Stimulated activated CD4-positive, alpha-beta T cell treated with anti-CD3 and anti-CD28 coated beads, Interleukin-1b, Interleukin-23, amount 100 ng/mL, for 1 hour (primary cell): ENCODE measurements around the gene SH3TC2.

ENCODE experiments used
- DNase-seq, 2 donors: peaks; one replicate each; pipeline ENCODE4 v3.0.0-alpha.2; 2020; ENCODE audit warnings: low read depth in 2 of 2

SH3TC2 gene

DNA sequence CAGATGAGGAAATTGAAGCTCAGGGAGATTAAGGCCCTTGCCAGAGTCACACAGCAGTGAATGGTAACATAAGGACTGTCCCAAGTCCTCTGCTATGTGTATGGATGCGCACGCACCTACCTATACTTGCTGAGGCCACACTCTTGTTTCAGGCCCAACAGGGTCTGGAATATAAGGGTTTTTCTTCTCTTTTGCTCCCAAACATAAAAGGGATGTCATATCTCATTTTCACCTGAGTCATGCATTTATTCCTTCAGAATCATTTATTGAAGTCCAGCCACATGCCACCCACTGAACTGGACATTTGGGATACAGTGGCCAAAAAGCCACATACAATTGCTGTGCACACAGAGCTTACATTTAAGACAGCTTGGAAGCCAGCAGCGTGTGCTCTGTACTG, 92.0 kb downstream of the SH3TC2 start:
- no peak for DNase-seq

DNA sequence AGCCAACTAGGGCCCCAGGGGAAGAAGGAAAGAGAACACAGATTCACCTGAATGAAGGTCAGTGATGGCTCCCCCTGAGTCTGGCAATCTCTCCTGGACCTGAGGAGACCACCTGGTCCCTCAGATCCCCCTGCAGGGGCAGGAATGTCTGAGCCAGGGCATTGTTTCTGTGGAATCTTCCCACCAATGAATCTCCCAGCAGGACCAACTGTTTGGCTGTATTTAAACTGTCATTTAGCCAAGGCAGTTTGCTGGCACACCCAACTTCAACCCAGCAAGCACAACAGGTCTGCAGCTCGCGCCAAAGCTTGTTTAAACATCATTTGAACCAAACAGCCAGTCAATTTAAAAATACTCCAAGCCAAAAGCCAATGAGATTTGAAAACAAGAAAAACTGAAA, 92.6 kb downstream of the SH3TC2 start:
- no peak for DNase-seq

DNA sequence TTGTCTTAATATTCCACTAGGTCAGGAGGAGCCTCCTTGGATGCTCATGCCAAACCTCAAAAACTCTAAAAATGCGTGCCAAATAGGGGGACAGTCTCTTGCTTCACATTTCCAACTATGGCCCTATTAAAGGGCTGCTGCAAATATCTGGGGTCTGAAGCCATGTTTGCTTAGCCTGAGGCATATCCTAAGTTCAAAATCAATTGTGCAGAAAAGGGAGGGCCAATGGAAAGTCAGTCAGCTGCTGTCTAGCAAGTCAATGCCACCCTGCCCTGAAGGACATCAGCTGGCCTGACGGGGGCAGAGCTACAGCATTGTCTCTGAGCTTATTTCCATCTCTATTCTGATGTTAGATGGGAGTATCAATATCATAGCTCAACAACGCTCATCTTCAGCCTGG, 93.6 kb downstream of the SH3TC2 start:
- no peak for DNase-seq

DNA sequence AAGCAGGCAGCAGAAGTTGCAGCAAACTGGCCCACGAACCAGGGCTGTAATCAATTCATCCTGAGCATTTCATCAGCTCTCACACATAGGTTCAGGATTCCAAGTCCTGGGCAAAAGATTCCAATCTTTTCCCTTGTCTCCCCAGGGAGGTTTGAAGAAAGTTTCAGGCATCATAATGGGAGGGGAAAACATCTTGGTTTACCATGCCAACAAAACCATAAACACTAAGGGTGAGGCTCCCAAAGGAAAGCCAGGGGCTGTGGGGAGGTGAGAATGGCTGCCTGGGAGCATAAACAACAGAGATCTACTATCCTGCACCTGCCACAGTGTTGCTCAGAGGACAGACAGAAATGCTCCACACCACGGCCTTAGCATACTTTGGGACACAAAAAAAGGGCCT, 94.6 kb downstream of the SH3TC2 start:
- DNase-seq = no peak

- no peak for DNase-seq
Observed at GRCh38 chr5:148967783-148968182, 95.1 kb downstream of the SH3TC2 start.

- DNase-seq = no peak
Observed at GRCh38 chr5:148966938-148967337, 95.9 kb downstream of the SH3TC2 start.

GRCh38 chr5:148966348-148966747, 96.5 kb downstream of the SH3TC2 start:
- DNase-seq = no peak

DNA sequence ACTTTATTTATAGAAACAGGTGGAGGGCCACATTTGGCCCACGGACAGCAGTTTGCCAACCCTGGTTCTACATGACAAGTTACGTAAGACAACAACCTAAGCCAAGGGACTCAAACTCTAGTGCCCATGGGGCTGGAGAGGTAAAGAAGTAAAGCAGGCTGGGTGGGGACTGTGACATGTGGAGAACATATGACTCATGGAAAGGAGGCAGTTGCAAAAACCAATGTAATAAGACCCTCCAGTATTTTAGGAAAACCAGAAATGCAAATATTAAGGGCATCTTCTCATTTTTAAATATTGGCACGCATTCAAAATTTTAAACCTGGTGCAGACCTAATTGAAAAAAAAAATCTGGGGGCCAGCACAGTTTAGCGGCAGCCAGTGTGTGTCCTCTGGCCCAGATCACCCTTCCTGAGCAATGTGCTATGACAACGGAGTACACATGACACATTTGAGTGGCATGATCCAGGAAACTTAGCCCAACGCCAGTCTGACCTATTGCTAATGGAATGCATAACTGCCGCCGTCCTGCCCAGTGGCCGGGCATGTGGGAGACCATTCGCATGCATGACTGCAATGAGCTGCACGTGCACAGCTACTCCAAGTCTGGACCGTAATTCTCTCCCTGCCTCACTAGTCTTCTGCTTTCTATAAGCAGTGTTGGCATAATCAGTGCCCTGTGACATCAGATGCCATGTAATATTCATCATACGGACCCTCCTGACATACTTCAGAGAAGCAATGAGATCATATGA, 97.2 kb downstream of the SH3TC2 start:
- no peak for DNase-seq

GRCh38 chr5:148963664-148964063, 99.2 kb downstream of the SH3TC2 start:
- no peak for DNase-seq

DNA sequence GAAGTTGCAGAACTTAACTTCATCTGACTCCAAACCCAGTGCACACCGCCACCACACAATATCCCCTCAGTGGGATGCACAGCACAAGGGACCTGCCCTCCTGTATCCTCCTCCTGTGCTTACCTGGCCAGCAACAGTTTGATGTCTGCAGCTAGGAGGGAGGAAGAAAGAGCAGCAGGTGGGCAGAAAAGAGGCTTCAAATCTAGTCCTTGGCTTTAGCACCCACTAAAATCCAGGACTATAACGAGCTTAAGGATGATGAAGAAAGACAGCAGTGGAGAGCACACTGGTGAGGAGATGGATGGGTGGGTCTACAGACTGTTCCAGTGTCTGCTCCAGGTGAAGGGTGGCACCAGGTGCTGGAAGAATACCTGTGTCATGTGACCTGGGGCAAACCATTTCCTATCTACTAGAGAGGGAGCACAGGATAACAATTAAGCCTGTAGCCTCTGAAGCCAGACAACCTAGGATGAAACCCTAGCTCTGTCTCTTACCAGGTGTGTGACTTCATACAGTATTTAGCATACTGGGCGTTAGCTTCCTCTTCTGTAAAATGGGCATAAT, 100.0 kb downstream of the SH3TC2 start:
- no peak for DNase-seq

DNA sequence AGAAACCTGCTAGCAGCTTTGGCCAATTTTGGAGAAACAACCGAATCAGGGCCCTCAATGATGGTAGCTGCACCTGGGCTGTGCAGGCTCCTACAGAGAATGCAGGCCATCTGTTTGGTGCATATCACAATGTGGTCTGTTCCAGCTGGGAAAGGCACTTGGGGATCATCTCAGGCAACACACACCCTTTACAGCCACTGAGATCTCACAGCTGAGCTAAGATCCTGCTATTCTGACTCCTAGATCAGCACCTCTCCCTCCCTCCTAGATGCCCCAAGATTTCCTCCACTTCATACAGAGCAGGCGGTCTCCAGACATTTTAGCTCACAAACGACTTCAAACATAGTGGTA, 100.7 kb downstream of the SH3TC2 start:
- DNase-seq = no peak

- DNase-seq = no peak
Observed at GRCh38 chr5:148961261-148962199, 101.3 kb downstream of the SH3TC2 start.

- no peak for DNase-seq
Observed at GRCh38 chr5:148960070-148960769, 102.6 kb downstream of the SH3TC2 start.

DNA sequence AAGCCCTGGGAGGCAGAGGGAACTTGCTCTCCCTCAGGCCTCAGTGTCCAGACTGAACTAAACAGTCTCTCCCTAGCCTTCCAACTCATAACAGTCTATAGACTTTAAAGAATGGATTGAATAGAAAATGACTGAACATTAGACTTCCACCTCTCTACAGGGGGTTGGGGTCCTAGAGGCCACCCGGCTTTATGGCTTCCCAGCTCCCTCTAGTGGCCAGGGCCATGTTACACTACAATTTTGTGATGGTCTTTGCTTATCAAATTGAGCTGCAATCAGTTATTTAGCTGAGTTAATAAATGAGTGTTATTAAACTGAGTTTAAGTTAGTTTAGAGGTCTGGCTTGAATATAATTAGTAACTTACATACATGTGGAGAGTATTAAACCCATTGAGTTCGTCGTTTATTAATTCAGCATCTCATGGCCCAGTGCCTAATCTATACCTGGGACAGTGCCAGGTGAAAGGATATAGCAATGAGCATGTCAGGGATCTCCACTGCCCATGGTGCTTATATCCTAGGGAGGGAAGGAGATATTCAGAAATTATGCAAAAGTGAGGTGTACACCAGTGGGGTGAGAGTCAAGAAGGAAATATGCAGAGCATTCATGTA, 105.2 kb downstream of the SH3TC2 start:
- no peak for DNase-seq

GRCh38 chr5:148956477-148957385, 106.1 kb downstream of the SH3TC2 start:
- no peak for DNase-seq
